Right lobe of liver (tissue), 4 donors: Measurements from ENCODE around the gene CYSTM1.

Experiments used
- POLR2A ChIP-seq: fragments of 450-650 bp; IDR thresholded peaks from one replicate; pipeline ENCODE4 v1.6.1; 2017; ENCODE audit warnings: antibody characterized with exemption, mild to moderate bottlenecking
- TF ChIP-seq, protein P1 (sequence below), 4 donors: fragments of 200-600 bp in 3 of 4; fragments of 450-650 bp in 1 of 4; IDR thresholded peaks; one replicate each; pipeline versions ENCODE4 v1.5.1 to v1.8.0; 2016 to 2022; ENCODE audit warnings: antibody characterized with exemption in 4 of 4, mild to moderate bottlenecking in 2 of 4
- donor health status: DM: no; HTN: no; CAD: no.
- donor health status: DM: no; HTN: no; CAD: no.
- donor health status: DM: no; HTN: yes; CAD: no.

DNA sequence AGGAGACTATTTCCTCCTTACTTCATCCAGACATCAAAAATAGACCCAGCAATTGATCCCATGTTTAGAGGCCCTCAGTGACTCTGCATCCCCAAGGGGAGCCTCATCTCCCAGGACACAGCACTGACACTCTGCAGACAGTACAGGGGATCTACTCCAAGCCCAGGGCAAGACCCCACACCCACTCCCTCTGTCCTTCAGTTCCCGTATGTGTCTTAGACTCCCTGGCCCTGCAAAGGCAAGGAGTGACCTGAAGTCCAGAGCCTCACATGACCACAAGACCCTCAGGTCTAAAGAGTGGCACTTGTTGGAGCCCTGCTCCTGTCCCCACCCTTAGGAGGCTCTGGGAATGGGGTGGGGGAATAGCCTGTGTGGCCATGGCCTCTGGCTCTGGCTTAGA is 27.5 kb upstream of the CYSTM1 start:
- TF ChIP-seq, protein P1, sequence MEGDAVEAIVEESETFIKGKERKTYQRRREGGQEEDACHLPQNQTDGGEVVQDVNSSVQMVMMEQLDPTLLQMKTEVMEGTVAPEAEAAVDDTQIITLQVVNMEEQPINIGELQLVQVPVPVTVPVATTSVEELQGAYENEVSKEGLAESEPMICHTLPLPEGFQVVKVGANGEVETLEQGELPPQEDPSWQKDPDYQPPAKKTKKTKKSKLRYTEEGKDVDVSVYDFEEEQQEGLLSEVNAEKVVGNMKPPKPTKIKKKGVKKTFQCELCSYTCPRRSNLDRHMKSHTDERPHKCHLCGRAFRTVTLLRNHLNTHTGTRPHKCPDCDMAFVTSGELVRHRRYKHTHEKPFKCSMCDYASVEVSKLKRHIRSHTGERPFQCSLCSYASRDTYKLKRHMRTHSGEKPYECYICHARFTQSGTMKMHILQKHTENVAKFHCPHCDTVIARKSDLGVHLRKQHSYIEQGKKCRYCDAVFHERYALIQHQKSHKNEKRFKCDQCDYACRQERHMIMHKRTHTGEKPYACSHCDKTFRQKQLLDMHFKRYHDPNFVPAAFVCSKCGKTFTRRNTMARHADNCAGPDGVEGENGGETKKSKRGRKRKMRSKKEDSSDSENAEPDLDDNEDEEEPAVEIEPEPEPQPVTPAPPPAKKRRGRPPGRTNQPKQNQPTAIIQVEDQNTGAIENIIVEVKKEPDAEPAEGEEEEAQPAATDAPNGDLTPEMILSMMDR (IDR thresholded peaks at IDR 0.05) = no peak
- no peak for TF ChIP-seq POLR2A
